ENCODE data around the gene CYP2W1.
A peak's percentile ranks its signal among the peaks of the same experiment; 100 is the strongest.

CYP2W1 gene

DNA sequence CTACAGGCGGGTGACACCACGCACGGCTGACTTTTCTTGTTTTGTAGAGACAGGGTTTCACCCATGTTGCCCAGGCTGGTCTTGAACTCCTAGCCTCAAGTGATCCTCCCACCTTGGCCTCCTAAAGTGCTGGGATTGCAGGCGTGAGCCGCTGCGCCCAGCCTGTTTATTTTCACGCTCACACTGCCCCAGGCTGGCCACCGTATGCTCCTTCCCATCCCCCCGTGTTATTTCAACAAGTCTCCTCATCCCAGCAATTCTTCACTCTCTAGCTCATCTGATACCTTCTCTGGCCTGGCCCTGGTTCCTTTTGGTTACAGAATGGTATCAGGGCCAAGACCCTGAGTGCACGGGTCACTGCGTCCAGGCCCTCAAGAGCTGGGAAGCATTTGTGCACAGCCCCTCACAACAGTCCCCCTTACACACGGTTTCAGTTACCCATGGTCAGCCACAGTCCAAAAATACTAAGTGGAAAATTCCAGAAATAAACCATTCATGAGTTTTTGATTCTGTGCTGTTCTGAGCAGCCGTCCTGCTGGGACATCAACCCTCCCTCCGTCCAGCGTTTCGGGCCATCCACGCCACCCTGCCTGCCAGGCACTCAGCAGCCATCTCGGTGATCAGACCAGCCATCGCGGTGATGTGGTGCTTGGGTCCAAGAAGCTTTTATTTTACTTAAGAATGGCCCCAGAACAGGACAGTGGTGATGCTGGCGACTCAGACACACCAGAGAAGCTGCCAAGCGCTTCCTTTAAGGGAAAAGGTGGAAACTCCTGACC lies 16.5 kb upstream of the CYP2W1 start:
- no peak for DNase-seq

DNA sequence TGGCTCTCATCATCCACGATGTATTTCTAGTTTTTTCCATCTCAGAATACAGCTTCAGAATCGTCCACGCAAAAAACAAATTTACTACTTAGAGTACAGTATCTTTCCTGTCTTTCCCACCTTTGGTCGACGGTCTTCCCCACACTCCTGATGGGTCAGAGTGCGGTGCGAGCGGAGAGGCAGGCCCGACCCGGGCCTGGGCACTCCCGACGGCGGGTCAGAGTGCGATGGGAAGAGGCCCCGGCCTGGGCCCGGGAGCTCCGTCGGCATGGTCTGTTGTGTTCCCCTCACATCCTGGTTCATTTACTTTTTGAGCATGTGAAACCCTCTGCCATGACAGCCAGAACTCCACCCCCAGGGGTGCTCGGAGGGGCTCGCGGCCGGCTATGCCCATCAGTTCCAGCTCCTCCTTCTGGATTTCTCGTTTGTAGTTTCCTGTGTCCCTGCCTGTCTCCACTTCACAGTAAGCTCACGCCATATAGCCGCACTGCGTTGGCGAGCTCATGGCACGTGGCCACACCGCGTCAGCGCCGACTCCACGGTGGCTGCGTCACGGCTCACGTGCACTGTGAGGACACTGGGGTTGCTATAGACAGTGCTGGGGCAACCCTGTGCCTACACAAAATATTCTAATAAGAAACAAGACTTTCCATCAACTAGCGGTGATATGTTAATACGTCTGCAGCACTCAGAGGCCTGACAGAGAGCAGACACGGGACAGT lies 15.5 kb upstream of the CYP2W1 start:
- DNase-seq, result no peak

DNA sequence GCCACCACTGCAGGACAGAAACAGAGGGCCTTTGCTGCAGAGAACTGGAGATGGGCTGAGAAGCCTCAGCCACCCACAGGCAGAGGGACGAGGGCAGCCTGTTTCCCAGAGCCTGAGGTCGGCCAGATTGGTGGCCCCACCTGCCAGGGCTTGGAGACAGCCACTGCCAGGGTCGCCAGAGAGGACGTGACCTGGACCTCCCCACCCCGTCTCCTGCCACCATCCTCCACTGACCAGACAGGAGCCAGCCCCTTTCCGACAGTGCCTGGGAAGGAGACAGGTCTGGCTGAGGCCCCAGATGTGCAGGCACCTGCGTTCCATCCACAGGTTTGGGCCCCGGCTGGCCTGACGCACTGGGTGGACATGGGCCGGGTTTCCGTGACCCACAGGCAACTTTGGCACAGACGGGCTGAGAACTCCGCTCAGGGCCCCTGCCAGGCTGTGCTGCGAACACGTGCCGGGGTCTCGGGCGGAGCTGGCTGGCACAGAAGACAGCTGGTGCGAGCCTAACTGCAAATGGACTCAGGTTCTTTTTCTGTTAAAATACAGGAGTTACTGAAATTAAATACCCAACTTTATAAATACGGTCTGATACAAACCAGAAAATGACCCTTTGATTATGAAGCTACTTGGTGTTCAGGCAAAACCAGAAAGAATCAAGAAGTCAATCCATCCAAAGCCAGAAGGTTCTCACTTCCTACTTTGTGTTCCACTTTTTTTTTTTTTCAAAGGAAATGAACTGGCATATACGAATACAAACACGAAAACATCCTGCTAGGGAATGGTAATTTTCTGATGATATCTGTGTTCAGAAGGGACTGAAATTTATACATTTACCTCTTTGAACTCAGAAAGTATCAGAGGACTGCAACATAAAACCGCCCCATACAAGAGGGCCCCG lies 14.5 kb upstream of the CYP2W1 start:
- DNase-seq, result no peak

DNA sequence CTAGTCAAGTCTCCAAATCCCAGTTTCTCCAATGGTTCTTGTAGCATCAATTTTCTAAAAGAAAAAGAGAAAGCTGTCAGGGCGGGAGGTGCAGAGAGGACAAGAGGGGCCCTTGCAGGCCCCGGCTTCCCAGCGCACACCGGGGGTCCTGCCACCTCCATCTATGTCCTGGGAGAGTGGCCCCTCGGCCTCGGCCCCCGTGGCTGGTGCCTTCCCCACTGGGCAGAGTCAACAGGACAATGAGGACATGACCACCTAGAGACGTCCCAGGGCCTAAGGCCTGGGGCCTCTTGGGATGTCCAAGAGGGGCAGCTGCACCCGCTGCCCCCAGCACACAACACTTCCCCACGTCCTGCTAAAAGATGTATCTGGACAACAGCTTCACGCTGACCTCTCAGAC lies 13.6 kb upstream of the CYP2W1 start:
- no peak for DNase-seq

- DNase-seq, result no peak
Measured at GRCh38 chr7:970744-971143, 12.2 kb upstream of the CYP2W1 start.

DNA sequence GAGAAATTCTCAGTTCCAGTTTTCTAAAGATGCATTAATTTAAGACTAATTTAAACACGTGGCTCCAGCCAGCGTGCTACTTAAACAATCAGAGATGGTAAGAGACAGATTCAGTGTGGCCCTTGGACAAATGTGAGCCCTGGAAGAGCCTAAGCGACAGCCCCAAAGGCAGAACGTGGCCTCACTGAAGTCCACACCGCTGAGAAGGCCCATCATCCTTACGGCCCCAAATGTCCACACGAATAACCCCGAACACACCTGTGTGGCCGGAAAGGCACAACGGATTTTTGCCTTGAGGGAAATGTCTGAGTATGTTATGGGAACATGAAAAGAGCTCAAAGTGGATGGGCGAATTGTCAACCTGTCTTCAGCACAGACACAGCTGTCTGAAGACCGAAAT lies 10.9 kb upstream of the CYP2W1 start:
- no peak for DNase-seq

DNA sequence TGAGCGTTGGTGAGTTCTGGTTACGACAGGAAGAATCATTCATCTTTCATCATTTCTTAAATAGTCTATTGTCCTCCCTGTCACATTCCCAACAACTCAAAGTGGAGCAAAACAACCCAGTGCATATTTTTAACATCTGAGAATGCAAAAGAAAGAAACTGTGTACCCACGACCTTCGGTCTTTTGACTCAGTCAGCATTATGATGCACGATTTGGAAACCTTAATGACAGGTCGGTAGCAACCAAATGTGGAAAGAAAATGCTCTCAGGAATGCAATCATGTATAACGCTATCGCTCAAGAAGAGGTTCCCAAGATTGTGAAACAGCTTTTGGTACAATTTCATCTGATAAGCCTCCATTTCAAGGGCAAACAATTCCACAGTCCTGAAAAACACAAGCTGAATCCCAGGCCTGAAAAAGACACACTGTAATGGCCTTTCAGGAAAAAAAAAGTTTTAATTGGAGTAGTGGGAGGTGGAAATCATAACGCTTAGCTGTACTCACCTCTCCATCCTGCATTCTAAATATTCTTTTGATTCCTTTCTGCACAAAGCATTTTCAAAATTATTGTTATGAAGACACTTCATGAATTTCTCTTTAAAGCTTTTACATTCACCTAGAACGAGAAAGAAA lies 10.2 kb upstream of the CYP2W1 start:
- DNase-seq, result no peak

DNA sequence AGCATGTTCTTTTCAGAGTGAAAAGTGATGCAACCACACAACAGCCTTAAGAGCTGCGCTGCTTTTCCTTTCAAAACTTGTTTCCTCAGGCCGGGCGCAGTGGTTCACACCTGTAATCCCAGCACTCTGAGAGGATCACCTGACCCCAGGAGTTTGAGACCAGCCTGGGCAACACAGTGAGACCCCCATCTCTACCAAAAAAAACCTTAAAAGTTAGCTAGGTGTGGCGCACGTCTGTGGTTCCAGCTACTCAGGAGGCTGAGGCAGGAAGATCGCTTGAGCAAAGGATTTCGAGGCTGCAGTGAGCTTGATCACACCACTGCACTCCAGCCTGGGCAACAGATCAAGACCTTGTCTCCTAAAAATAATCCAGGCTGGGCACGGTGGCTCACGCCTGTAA lies 9.7 kb upstream of the CYP2W1 start:
- DNase-seq, result no peak

GRCh38 chr7:974172-974571 lies 8.8 kb upstream of the CYP2W1 start:
- DNase-seq, result no peak

DNA sequence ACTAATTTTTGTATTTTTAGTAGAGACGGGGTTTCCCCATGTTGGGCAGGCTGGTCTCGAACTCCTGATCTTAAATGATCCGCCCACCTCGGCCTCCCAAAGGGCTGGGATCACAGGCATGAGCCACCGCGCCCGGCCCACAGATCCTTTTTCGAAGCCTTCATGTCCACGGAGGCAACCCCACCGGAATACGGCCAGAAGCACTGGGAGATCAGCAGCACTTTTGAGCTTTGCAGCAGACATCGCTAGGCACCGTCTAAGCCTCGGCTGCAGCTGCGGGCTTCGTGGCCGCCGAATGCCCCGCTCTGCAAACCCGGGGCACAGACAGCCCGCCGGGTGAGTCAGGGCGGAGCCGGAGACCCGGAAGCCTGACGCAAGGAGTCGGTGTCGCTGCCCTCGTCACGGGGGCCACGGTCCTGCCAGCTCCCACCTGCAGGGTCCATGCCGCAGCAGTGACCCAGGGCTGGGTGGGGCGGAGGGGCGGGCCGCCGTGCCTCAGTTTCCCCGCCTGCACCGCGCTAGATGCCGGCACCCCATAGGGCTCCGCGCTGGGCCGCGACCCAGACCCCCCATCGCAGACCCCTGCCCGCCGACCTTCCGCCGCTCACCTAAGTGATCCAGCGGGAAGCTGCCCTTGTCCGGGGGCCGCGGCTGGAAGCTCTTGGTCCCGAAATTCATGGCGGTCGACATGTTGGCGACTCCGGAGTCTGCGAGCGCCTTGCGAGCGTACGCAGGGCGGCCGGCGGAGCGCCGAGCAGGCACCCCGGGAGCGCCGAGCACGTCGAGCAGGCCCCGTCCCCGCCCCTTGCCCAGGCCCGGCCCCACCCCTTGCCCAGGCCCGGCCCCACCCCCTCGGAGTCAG lies 7.9 kb upstream of the CYP2W1 start, which contains the start of gene COX19:
COX19 (minus strand) TSS at position 730 of the 862 bp plus-strand sequence; CDS start at position 690, 40 bp downstream.
- peak; percentile 94 for DNase-seq

DNA sequence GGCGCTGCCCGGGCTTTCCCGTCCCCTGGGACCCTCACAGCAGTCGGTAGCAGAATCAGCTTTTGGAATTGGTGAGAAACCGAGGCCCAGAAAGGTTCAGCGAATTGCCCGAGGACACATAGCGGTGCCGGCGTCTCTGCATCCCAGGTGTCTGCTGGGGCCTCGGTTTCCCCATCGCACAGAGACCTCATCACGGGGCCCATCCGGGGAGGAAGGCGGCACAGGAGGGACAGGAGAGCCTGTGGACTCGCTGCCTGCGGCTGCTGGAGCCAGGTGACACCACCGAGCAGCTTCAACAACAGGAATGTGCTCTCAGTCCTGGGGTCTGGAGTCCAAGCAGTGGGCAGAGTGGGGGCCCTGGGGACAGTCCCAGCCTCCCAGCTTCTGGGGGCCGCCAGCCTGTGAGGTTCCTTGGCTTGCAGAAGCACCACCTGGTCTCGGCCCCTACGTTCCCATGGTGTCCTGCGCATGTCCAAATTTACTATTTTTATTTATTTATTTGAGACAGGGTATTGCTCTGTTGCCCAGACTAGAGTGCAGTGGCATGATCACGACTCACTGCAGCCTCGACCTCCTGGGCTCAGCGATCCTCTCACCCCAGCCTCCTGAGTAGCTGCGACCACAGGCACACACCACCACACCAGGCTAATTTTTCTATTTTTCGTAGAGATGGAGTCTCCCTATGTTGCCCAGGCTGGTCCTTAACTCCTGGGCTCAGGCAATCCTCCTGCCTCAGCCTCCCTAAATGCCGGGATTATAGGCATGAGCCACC lies 7.1 kb upstream of the CYP2W1 start:
- no peak for DNase-seq

- no peak for DNase-seq
Measured at GRCh38 chr7:976901-977325, 6.1 kb upstream of the CYP2W1 start.

DNA sequence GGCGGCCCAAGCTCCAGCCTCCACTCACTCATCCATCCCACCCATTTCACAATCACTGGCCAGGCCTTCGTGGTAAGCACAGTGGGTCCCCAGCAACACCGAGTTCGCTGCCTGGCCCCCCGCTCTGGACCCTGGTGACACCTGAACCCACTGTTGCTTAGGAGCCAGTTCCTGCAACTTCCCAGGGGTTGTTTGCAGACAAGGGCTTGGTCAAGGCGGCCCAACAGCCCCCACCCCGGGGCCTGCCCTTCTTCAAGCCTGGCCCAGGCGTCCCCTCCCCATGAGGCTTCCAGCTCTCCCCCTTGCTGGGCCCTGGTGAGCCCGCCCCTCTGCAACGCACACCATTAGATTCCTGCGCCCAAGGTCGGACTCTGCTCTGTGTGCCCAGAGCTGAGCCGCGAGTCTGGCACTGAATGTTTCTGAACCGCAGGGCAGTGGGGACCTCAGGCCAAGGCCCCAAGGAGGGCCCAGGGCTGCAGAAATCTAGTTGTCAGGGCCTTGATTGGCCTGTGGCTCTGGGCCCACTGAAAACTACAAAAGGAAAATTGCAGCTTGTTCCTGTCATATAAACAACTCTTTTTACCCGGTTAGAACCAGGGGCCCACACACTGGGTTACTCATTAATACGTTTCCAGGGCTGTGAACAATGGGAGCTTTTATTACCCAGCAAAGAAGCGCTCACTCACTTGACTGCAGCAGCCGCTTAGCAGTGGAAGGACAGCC lies 5.5 kb upstream of the CYP2W1 start:
- no peak for DNase-seq

- no peak for DNase-seq
Measured at GRCh38 chr7:978049-978346, 5.0 kb upstream of the CYP2W1 start.

DNA sequence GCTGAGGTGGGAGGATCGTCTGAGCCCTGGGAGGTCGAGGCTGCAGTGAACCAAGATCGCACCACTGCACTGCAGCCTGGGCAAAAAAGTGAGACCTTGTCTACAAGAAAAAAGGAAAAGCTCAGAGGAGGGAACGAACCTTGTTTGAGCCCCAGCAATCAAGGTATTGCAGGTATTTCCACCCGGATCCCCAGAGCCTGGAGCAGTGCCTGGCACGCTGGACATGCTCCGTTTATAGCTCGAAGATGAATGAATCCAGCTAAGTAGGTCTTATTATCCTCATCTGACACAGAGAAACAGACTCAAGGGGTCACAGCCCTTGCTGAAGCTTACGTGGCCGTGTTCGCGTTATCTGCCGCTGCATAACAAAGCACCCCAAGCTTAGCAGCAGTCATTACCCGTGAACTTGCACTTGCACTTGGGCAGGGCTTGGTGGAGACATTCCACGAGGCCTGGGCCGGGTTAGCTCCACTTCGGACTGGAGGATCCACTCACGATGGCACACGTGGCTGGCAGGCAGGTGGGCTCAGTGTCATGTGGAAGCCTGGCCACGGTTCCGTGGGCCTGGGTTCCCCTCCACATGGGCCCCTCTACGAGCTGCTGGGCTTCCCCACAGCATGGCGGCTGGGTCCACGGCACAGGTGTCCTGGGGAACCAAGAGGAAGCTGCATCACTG lies 4.4 kb upstream of the CYP2W1 start:
- no peak for DNase-seq

DNA sequence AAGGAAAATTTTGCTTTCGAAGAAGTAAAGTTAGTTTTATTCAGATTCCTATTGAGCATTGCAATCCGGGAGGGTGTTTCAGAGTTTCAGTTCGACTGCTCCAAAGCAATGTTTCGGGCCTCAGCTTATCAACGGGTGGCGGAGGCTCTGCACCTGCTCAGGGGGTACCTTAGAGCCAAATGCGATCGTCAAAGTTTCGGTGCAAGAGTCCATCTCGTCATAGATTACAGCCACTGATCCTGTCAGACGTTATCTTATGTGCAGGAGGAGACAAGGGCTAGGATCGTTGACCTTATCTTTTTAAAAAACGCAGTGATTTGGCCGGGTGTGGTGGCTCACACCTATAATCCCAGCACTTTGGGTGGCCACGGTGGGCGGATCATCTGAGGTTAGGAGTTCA lies 3.8 kb upstream of the CYP2W1 start:
- no peak for DNase-seq

DNA sequence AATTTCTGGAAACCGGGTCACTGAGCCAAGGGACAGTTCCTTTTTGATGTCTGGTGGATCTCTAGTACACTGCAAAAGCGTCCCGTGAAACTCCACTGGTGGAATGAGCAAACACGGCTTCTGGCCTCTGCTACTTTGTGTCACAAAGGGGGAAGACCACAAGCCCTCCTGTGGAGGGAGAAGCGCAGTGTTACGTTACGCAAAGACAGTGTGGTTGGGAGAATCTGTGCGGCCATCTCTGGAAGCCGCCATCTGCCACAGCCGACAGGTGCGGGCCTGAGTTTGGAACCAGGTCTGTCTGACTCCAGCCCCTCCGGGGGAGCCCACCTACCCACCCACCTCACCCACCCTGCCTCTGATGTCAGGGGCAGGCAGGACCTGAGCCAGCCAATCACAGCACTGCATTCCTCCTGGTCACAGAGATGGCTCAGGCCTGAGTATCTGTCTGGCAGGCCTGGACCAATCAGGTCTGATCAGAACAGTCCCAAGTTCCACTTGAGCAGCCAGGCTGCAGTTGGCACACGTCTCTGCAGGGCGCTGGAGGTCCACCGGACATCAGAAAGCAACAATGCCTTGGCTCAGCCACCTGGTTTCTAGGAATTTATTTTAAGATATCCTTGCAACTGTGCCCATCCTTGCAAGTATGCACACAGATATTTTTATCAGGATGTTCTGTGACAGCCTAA lies 3.0 kb upstream of the CYP2W1 start:
- DNase-seq, result no peak

DNA sequence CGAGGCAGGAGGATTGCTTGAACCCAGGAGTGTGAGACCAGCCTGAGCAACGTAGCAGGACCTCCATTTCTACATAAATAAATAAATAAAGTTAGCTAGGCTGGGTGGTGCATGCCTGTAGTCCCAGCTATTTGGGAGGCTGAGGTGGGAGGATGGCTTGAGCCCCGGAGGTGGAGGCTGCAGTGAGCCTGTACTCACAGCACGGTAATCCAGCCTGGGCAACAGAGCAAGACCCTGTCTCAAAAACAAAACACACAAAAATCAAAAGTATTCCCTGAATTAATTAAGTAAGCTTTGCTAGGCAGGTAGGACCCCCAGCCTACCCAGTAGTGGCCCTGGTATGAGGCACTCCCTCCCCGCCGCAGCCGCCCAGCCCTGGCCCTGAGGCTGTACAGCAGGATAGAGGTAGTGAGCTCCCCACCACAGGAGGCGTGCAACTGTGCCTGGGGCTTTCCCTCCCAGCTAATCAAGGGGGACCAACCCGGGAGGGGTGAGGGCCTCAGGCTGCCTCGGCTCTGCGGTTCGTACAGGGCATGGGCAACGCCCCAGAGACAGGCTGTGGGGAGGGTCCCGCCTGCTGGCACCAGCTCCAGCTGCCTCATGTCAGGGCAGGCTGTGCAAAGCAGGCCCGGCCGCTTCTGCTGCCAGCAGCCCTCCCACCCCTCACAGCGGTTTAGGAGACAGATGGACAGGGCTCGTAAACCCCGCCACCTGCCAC lies 1.0 kb upstream of the CYP2W1 start:
- no peak for DNase-seq

All from activated CD4-positive, alpha-beta T cell treated with anti-CD3 and anti-CD28 coated beads, Interleukin-10, Interleukin-2, amounts not matched to agents 100 ng/mL and 50 ng/mL, durations not matched to agents 16 hours and 8 hours (primary cell).